OCI-LY7 (cell line): ENCODE results near the gene ZNF462.

Experiments used
- CTCF ChIP-seq: fragments of 200-600 bp; sonication (generic); conservative IDR thresholded peaks from 2 replicates; pipeline ENCODE4 v1.5.1; 2014; ENCODE audit warnings: mild to moderate bottlenecking, antibody characterized with exemption, low read length, moderate library complexity, mixed read lengths
- EZH2phosphoT487 ChIP-seq: fragments of 200-600 bp; sonication (generic); IDR thresholded peaks from 2 replicates; pipeline ENCODE4 v1.6.1; 2018; ENCODE audit warnings: low read depth, borderline replicate concordance, mild to moderate bottlenecking, mixed run types, antibody characterized with exemption, low read length, moderate library complexity, mixed read lengths

DNA sequence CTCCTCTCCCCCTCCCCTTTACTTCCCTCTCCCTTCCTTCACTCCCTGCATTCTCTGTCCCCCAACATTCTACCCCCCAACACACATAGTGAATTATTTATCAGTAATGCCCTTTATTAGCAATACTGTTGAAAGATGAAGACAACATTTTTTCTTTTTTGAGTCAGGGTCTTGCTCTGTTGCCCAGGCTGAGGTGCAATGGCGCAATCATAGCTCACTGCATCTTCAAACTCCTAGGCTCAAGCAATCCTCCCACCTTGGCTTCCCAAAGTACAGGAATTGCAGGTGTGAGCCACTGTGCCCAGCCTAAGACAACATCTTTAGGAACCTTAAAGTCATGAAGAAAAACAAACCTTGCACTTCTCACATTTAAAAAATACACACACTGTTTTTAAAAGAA lies 130.6 kb downstream of the ZNF462 start:
- TF ChIP-seq CTCF (no peak), EZH2phosphoT487 (no peak)
